ENCODE measurements around the gene PLCH2. TPM values are rescaled to one million over a fixed set of nuclear protein-coding genes. Genes with fewer than 3 reads are reported as not detected.

The PLCH2 gene
- total and polyA plus RNA-seq, 10 of the 15 experiments (the other 5 are each of a cell fraction or from before 2014, with no cell fraction given), result 0.03 to 0.73 (median 0.24) TPM; not detected in 3

GRCh38 chr1:2502210-2502609, 26.1 kb downstream of the PLCH2 start:
- H3K4me1 ChIP-seq (ENCODE audit: control insufficient read depth, insufficient read depth, low read length), result no peaks in the 10 kb centered on the region
- H2AFZ ChIP-seq (ENCODE audit: control insufficient read depth, low read depth, low read length), result no peak overlapping the region
- H4K20me1 ChIP-seq (ENCODE audit: control insufficient read depth, insufficient read depth), result no peaks in the 10 kb centered on the region; the same call in 1 of the 2 replicates
- DNase-seq (ENCODE audit: low read depth, low spot score) (no peak), ATAC-seq (no peak), FAIRE-seq (no peak)
- no peaks in the 10 kb centered on the region for H3K27me3 ChIP-seq (replicated peaks in 1 of 2; ENCODE audit: control insufficient read depth in 2 of 2, insufficient read depth in 2 of 2, low read length in 1 of 2)
- peaks cover 0 to 1% of the 10 kb centered on the region in 2 experiments; a peak in 1 of 4 replicates for H3K36me3 ChIP-seq (ENCODE audit: control insufficient read depth in 2 of 2, insufficient read depth in 2 of 2, low read length in 1 of 2)
- H3K4me3 ChIP-seq, result no peak overlapping the region
- RAD21 ChIA-PET (ENCODE audit: unreplicated experiment), result no interaction called here
- 64% methylated on average over 28 of the region's 34 CpGs for WGBS (ENCODE audit: insufficient coverage, insufficient replicate concordance, low lambda C conversion rate, missing lambda C conversion rate)
- intact Hi-C loops (cut with micrococcal nuclease; ENCODE audit: unreplicated experiment), result no loop called here
- BruUV-seq (replicated peaks), result no TSS peak
- H3K9me3 ChIP-seq (replicated peaks; ENCODE audit: control insufficient read depth, insufficient read depth, low read length), result no peaks in the 10 kb centered on the region
- H3K79me2 ChIP-seq (ENCODE audit: control insufficient read depth, insufficient read depth, low read length), result no peaks in the 10 kb centered on the region
- H3K4me2 ChIP-seq (ENCODE audit: control insufficient read depth, insufficient read depth), result no peak overlapping the region
- no peak overlapping the region for H3K27ac ChIP-seq (ENCODE audit: control insufficient read depth, insufficient read depth)
- no peak overlapping the region for H3K9ac ChIP-seq (ENCODE audit: control insufficient read depth, insufficient read depth, low read length)
- in situ Hi-C loops (cut with MboI), result no loop called here
- CTCF ChIA-PET, result no interaction called here
- SMC1A ChIA-PET (ENCODE audit: uncharacterized antibody, unreplicated experiment), result no interaction called here
- POLR2A ChIA-PET, result no interaction called here
- TF ChIP-seq RAD51 (IDR thresholded peaks at IDR 0.05), result no peak
- no peak for TF ChIP-seq ZBTB40 (IDR thresholded peaks at IDR 0.05; ENCODE audit: borderline replicate concordance)
- TF ChIP-seq ZNF207 (IDR thresholded peaks at IDR 0.05; ENCODE audit: borderline replicate concordance), result no peak
- TF ChIP-seq MTA2 (IDR thresholded peaks at IDR 0.05; ENCODE audit: low read depth), result no peak
- TF ChIP-seq NFXL1 (IDR thresholded peaks at IDR 0.05; ENCODE audit: borderline replicate concordance), result no peak
- TF ChIP-seq PKNOX1 (IDR thresholded peaks at IDR 0.05), result no peak
- TF ChIP-seq YBX1 (IDR thresholded peaks at IDR 0.05), result no peak
- no peak for TF ChIP-seq KDM1A (IDR thresholded peaks at IDR 0.05; ENCODE audit: borderline replicate concordance)
- no peak for TF ChIP-seq PRDM15 (CRISPR knock-in tag; IDR thresholded peaks at IDR 0.05)
- no peak for TF ChIP-seq ZNF687 (IDR thresholded peaks at IDR 0.05)
- TF ChIP-seq CREB1 (IDR thresholded peaks at IDR 0.05; ENCODE audit: low read depth), result no peak
- no peak for TF ChIP-seq MXI1 (IDR thresholded peaks at IDR 0.05; ENCODE audit: low read depth, low read length)
- TF ChIP-seq NBN (IDR thresholded peaks at IDR 0.05), result no peak

All from GM12878 (cell line).